Stimulated activated CD8-positive, alpha-beta memory T cell treated with anti-CD3 and anti-CD28 coated beads, Interleukin-2, amount 100 ng/mL, for 48 hours (primary cell): Measurements from ENCODE around the gene ETNK1.
"Not testable (repeated sequence)": the region's sequence is repeated elsewhere in the genome, so short reads cannot be mapped to it uniquely, and the experiment has no call there.

Experiments used
- DNase-seq, 2 donors: peaks; one replicate each; pipeline ENCODE4 v3.0.0-alpha.2; 2020; ENCODE audit warnings: low read depth in 2 of 2

ETNK1 gene

GRCh38 chr12:22624870-22625761 lies at the start of gene ETNK1:
ETNK1 (plus strand) TSS chr12:22625171; CDS start chr12:22625431, 260 bp downstream.
- peak; percentile 83 to 87 for DNase-seq

- DNase-seq = no peak
These were observed 48.9 kb upstream of the ETNK1 start for GRCh38 chr12:22576065-22576464.

- no peak for DNase-seq
These were observed 48.5 kb upstream of the ETNK1 start for GRCh38 chr12:22576473-22576872.

GRCh38 chr12:22577667-22578066 lies 47.3 kb upstream of the ETNK1 start:
- DNase-seq = no peak

- no peak for DNase-seq
These were observed 46.6 kb upstream of the ETNK1 start for GRCh38 chr12:22578328-22578727.

GRCh38 chr12:22588817-22589216 lies 36.2 kb upstream of the ETNK1 start:
- no peak for DNase-seq

- DNase-seq = no peak
These were observed 31.1 kb upstream of the ETNK1 start for GRCh38 chr12:22593864-22594263.

GRCh38 chr12:22597539-22597938 lies 27.4 kb upstream of the ETNK1 start:
- not testable (repeated sequence) for DNase-seq

GRCh38 chr12:22598141-22598762 lies 26.7 kb upstream of the ETNK1 start:
- DNase-seq = no peak

GRCh38 chr12:22598763-22599161 lies 26.2 kb upstream of the ETNK1 start:
- DNase-seq = no peak

- DNase-seq = no peak
These were observed 24.8 kb upstream of the ETNK1 start for GRCh38 chr12:22600181-22600580.

GRCh38 chr12:22609501-22609900 lies 15.5 kb upstream of the ETNK1 start:
- DNase-seq = no peak

- DNase-seq = no peak
These were observed 14.8 kb upstream of the ETNK1 start for GRCh38 chr12:22610131-22610530.

- not testable (repeated sequence) for DNase-seq
These were observed 12.1 kb upstream of the ETNK1 start for GRCh38 chr12:22612822-22613221.

- no peak for DNase-seq
These were observed 8.9 kb upstream of the ETNK1 start for GRCh38 chr12:22615963-22616501.

- DNase-seq = no peak
These were observed 7.3 kb upstream of the ETNK1 start for GRCh38 chr12:22617630-22618029.

- DNase-seq = no peak
These were observed 462 bp upstream of the ETNK1 start for GRCh38 chr12:22624548-22624869.

GRCh38 chr12:22625762-22626294 lies 857 bp downstream of the ETNK1 start:
- DNase-seq = peak in 1 of 2 donors; percentile 11

- no peak for DNase-seq
These were observed 1.4 kb downstream of the ETNK1 start for GRCh38 chr12:22626406-22626805.

- no peak for DNase-seq
These were observed 2.4 kb downstream of the ETNK1 start for GRCh38 chr12:22627371-22627770.

GRCh38 chr12:22628228-22628627 lies 3.3 kb downstream of the ETNK1 start:
- no peak for DNase-seq

- no peak for DNase-seq
These were observed 7.0 kb downstream of the ETNK1 start for GRCh38 chr12:22631863-22632463.
